Fibroblast of lung (primary cell): ENCODE data around the gene LAP3.

Experiments
- EZH2 ChIP-seq: IDR thresholded peaks from 2 replicates; pipeline ENCODE4 v1.5.1; 2012; ENCODE audit warnings: low read length, control low read depth, mild to moderate bottlenecking; ENCODE audit errors: missing control alignments
- TF ChIP-seq, protein P1 (sequence below), 2 donors: IDR thresholded peaks in 1 of 2; conservative IDR thresholded peaks in 1 of 2; 1 replicate in 1 of 2; 2 replicates in 1 of 2; pipeline ENCODE4 v1.5.1; 2011 to 2012; ENCODE audit warnings: low read length in 2 of 2, control low read depth in 1 of 2, inconsistent platforms in 1 of 2, low read depth in 1 of 2, mild to moderate bottlenecking in 1 of 2

DNA sequence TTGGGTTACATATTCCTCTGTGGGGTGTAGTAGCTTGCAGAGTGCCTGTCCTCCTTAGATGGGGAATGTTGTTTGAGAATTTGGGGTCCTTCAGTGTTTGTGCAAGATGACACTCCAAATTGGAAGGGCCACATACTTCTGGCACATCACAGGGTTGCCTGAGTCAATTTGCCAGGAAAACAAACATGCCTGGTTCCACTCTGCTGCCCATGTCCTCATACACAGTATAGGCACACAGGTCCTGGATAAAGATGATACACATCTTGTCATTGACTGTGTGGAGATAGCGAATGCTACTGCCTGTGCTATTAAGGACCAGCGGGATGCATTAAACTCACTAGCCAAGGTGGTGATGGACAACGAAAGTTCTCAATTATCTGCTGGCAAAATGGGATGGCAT, 11.2 kb upstream of the LAP3 start:
- no peak for TF ChIP-seq EZH2
- TF ChIP-seq, protein P1, sequence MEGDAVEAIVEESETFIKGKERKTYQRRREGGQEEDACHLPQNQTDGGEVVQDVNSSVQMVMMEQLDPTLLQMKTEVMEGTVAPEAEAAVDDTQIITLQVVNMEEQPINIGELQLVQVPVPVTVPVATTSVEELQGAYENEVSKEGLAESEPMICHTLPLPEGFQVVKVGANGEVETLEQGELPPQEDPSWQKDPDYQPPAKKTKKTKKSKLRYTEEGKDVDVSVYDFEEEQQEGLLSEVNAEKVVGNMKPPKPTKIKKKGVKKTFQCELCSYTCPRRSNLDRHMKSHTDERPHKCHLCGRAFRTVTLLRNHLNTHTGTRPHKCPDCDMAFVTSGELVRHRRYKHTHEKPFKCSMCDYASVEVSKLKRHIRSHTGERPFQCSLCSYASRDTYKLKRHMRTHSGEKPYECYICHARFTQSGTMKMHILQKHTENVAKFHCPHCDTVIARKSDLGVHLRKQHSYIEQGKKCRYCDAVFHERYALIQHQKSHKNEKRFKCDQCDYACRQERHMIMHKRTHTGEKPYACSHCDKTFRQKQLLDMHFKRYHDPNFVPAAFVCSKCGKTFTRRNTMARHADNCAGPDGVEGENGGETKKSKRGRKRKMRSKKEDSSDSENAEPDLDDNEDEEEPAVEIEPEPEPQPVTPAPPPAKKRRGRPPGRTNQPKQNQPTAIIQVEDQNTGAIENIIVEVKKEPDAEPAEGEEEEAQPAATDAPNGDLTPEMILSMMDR (conservative IDR thresholded peaks at IDR 0.05 in 1 of 2, IDR thresholded peaks at IDR 0.05 in 1 of 2; ENCODE audit: low read depth in 1 of 2, low read length in 2 of 2): no peak
